ENCODE measurements around the gene CCHCR1.
"Not testable (repeated sequence)": the region's sequence is repeated elsewhere in the genome, so short reads cannot be mapped to it uniquely, and the experiment has no call there.

CCHCR1 gene

DNA sequence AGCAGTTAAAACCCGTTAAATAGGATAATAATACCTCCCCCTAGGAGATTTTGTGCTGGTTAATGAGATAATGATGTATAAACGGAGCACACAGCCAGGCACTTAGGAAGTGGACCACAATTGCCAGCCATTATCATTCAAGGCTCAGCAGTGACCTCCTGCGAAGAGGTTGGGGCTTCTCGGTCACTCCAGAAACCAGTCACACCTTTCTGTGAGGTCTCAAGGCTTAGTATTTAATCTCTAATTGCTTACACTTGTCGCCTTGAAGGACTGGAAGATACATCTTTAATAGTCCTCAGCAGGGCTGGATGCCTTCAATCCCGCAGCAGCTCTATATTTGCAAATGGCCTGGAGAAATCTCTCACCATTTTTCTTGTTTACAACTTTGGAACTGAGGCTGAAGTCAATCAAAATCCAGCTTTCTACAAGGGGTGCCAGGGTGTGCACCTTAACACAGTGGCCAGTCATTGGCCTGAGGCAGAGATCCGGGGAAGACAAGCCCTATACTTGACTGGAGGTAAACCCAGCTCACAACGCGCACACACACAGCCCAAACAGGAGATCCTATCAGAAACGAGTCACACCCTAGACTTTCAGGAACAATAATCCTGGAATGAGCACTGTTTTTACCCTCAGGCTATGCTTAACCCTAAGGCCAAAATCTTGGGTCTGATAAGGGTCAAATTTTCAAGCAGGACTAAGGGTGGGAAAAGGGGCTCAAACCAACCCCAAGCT is 11.7 kb upstream of the CCHCR1 start:
- no peaks in the 10 kb centered on the region for H3K9me3 Mint-ChIP-seq
- no peaks in the 10 kb centered on the region for H3K36me3 Mint-ChIP-seq (ENCODE audit: low read depth)
- H3K4me3 Mint-ChIP-seq, result no peak overlapping the region
- no peaks in the 10 kb centered on the region for H3K4me1 Mint-ChIP-seq
- H3K27me3 Mint-ChIP-seq (ENCODE audit: low read depth), result peaks cover 31% of the 10 kb centered on the region
- TF ChIP-seq CTCF (IDR thresholded peaks at IDR 0.05; ENCODE audit: unreplicated experiment in 3 of 3), result no peak
- H3K27ac Mint-ChIP-seq, result no peak overlapping the region

DNA sequence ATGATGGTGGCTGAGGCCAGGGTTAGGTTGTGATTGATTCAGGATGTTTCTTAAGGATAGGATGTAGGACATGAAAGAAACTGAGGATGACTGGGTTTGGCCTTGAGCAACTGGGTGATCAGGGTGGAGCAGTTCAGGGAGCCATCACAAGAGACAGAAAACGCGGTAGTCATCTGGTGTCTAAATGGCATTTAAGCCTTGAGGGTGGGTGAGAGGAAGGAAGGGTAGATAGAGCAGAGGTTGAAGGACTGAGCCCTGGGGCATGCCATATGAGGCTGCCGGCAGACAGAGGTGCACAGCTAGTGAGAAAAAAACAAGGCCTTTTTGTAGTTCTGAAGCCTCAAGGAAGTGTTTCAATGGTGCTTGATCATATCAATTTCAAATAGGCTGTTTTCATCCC is 11.0 kb upstream of the CCHCR1 start:
- H3K9me3 Mint-ChIP-seq, result no peaks in the 10 kb centered on the region
- no peak overlapping the region for H3K4me3 Mint-ChIP-seq
- H3K27ac Mint-ChIP-seq, result peak overlapping the region in 1 of 3 experiments; percentile 2
- H3K27me3 Mint-ChIP-seq (ENCODE audit: low read depth), result peaks cover 28% of the 10 kb centered on the region
- no peak for TF ChIP-seq CTCF (IDR thresholded peaks at IDR 0.05; ENCODE audit: unreplicated experiment in 3 of 3)
- no peaks in the 10 kb centered on the region for H3K4me1 Mint-ChIP-seq
- no peaks in the 10 kb centered on the region for H3K36me3 Mint-ChIP-seq (ENCODE audit: low read depth)

DNA sequence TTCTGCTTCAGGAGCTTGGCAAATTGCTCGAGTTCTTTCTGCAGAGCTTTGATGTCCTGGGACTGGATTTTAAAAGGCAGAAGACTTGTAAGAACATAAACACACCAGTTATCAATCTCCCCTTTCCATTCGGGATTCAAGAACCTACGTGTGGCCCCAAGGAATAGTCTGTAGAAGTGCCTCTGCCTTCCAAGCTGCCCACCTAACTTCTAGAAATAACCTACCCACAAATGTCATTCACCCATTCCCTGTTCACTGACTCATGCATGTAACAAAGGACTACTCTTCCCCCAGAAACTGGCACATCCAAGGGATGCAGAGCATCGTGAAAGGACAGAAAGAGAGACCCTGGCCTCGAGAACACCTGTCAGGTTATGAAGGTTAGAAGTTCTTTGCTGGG is 8.4 kb upstream of the CCHCR1 start:
- Mint-ChIP-seq H3K27ac (no peak overlapping the region), H3K9me3 (no peaks in the 10 kb centered on the region), H3K27me3 (ENCODE audit: low read depth) (peaks cover 25% of the 10 kb centered on the region), H3K4me3 (no peak overlapping the region), H3K4me1 (no peaks in the 10 kb centered on the region), H3K36me3 (ENCODE audit: low read depth) (peaks cover 4% of the 10 kb centered on the region)
- TF ChIP-seq CTCF (IDR thresholded peaks at IDR 0.05; ENCODE audit: unreplicated experiment in 3 of 3), result no peak

DNA sequence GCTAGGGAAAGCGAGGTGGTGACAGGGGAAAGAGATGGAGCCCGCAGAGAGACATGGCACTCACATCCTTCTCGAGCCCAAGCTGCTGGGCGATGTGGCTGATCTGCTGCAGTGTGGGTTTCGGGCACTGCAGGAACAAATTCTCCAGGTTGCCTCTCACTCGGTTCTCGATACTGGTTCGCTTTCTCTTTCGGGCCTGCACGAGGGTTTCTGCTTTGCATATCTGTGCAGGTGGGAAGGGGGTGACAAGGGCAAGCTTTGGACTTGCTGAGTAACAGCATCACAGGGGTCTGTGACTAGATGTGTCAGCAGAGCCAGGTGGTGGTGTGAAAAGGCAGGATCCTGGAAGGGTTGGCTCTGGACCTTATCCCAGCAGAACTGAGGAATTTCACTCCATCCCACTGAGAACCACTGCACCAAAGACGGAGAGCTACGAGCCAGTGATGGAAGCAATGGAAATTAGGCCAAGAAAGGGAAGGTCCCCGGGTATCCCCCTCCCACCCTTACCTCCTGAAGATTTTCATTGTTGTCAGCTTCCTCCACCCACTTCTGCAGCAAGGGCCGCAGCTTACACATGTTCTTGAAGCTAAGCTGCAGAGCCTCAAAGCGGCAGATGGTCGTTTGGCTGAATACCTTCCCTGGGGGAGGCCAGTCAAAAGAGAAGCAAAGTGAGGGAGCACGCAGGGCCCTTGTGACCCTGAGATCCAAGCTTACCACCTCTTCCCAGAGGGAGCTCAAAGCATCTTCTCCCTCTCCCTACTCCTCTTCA is 7.6 kb upstream of the CCHCR1 start:
- not testable (repeated sequence) for H3K27ac Mint-ChIP-seq; H3K9me3 Mint-ChIP-seq; H3K4me1 Mint-ChIP-seq; H3K4me3 Mint-ChIP-seq; H3K36me3 Mint-ChIP-seq (ENCODE audit: low read depth)
- H3K27me3 Mint-ChIP-seq (ENCODE audit: low read depth), result peaks cover 23% of the 10 kb centered on the region

DNA sequence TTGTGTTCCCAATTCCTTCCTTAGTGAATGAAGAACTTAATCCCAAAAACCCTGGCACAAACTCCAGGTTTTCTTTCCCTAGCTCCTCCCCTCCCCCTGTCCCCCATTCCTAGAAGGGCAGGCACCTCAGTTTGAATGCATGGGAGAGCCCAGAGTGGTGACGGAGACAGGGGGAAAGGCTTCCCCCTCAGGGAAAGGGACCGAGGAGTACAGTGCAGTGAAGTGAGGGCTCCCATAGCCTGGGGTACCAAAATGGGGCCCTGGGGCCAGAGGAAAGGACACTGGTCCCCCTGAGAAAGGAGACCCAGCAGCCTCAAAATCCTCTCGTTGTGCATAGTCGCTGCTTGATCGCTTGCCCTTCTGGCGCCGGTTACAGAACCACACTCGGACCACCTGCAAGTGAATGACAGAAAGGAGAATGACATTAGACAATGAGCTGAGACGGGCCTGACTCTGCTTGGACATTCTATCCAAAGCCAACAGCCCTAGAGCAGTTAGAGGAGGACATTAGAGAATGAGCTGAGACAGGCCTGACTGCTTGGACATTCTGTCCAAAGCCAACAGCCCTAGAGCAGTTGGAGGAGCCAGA is 7.0 kb upstream of the CCHCR1 start:
- H3K4me3 Mint-ChIP-seq; H3K4me1 Mint-ChIP-seq; H3K27ac Mint-ChIP-seq; H3K36me3 Mint-ChIP-seq (ENCODE audit: low read depth); H3K9me3 Mint-ChIP-seq: not testable (repeated sequence)
- H3K27me3 Mint-ChIP-seq (ENCODE audit: low read depth), result peaks cover 17% of the 10 kb centered on the region

DNA sequence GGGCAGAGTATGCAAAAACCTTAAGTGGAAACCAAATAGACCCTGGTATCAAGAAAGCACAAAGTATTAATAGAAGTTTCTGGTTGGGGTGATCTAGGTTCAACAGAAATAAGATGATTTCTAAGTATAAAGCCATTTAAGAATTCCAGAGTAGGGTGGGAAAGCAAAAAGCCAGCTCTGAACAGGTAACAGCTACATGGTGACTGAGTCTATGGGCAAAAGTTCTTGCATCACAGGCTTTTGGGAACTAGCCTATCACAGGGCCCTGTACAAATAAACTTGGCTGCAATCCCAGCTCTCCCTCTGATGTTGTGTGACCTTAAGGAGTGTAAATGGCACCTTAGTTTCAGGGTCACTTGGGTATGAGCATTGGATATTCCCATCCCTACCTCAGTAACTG is 6.3 kb upstream of the CCHCR1 start:
- Mint-ChIP-seq H3K4me1 (peaks cover 9% of the 10 kb centered on the region), H3K27ac (no peak overlapping the region), H3K36me3 (ENCODE audit: low read depth) (peaks cover 4% of the 10 kb centered on the region), H3K9me3 (no peaks in the 10 kb centered on the region), H3K27me3 (ENCODE audit: low read depth) (peaks cover 11% of the 10 kb centered on the region), H3K4me3 (no peak overlapping the region)
- TF ChIP-seq CTCF (IDR thresholded peaks at IDR 0.05; ENCODE audit: unreplicated experiment in 3 of 3), result no peak

Measured in nephron (organoid).